Esophagus muscularis mucosa (tissue), 4 donors: ENCODE measurements around the gene QPRT. TPM values are rescaled to one million over a fixed set of nuclear protein-coding genes. Genes with fewer than 3 reads are reported as not detected.
"Not testable (repeated sequence)": the region's sequence is repeated elsewhere in the genome, so short reads cannot be mapped to it uniquely, and the experiment has no call there.

Experiments used
- DNase-seq: peaks from one replicate; pipeline ENCODE4 v3.0.0-alpha.2; 2017; ENCODE audit errors: extremely low spot score
- H3K27ac ChIP-seq, 4 donors: fragments of 200-600 bp; sonication (generic); replicated peaks in 1 of 4; 1 replicate in 3 of 4; 2 replicates in 1 of 4; pipeline ENCODE4 v1.5.1; 2016 to 2019; ENCODE audit warnings: mild to moderate bottlenecking in 1 of 4
- H3K27me3 ChIP-seq, 4 donors: fragments of 200-600 bp; sonication (generic); one replicate each; pipeline versions ENCODE4 v1.5.1 to v1.6.0; 2016 to 2019
- H3K36me3 ChIP-seq, 4 donors: fragments of 200-600 bp; sonication (generic); one replicate each; pipeline ENCODE4 v1.5.1; 2016 to 2019
- H3K4me1 ChIP-seq, 4 donors: fragments of 200-600 bp; sonication (generic); one replicate each; pipeline ENCODE4 v1.5.1; 2016 to 2019
- H3K4me3 ChIP-seq, 4 donors: fragments of 200-600 bp; sonication (generic); 1 replicate in 2 of 4; 2 replicates in 2 of 4; pipeline ENCODE4 v1.5.1; 2016 to 2019; ENCODE audit warnings: mild to moderate bottlenecking in 4 of 4, moderate library complexity in 1 of 4
- H3K9me3 ChIP-seq, 4 donors: fragments of 200-600 bp; sonication (generic); 1 replicate in 3 of 4; 2 replicates in 1 of 4; pipeline ENCODE4 v1.5.1; 2016 to 2019
- CTCF ChIP-seq, 3 experiments: fragments of 200-600 bp in 2 of 3; fragments of 450-650 bp in 1 of 3; sonication (generic) in 2 of 3; IDR thresholded peaks; one replicate each; pipeline ENCODE4 v1.5.1; 2017 to 2019; ENCODE audit warnings: antibody characterized with exemption in 3 of 3, mild to moderate bottlenecking in 2 of 3, moderate library complexity in 1 of 3
- EP300 ChIP-seq: sonication (generic); formaldehyde crosslinking; IDR thresholded peaks from one replicate; pipeline ENCODE4 v1.6.1; 2017; ENCODE audit warnings: antibody characterized with exemption
- POLR2A ChIP-seq: fragments of 450-650 bp; IDR thresholded peaks from one replicate; pipeline ENCODE4 v1.6.1; 2017; ENCODE audit warnings: antibody characterized with exemption, moderate library complexity, mild to moderate bottlenecking, low read depth
- POLR2AphosphoS5 ChIP-seq, 2 donors: sonication (generic); formaldehyde crosslinking; IDR thresholded peaks; one replicate each; pipeline ENCODE4 v1.6.1; 2017; ENCODE audit warnings: antibody characterized with exemption in 2 of 2
- WGBS: methylation state at CpG from one replicate; pipeline ENCODE4 v1.1.5; 2018; 5-methylcytosine and 5-hydroxymethylcytosine counted together
- intact Hi-C: fragments of 100-400 bp; cut with DNase I; formaldehyde crosslinking; loops from one replicate; pipeline ENCODE4 v1.15.1; 2023
- total RNA-seq, 4 donors: library from RNA; depleted of rRNA; stranded (reverse); fragments of >200 nt; gene quantifications; one replicate each; pipeline versions ENCODE4 v1.1.0 to v1.2.1, GENCODE V29; 2016

QPRT gene
- total RNA-seq, 4 donors from 2014 or later: 1.7 to 5.1 (median 2.7) TPM

- 77% methylated on average over 13 of the region's 13 CpGs for WGBS
- TF ChIP-seq CTCF (IDR thresholded peaks at IDR 0.05): no peak
- no peak for TF ChIP-seq POLR2A
- no peak for TF ChIP-seq EP300
- TF ChIP-seq POLR2AphosphoS5 (IDR thresholded peaks at IDR 0.05): no peak
- intact Hi-C loops: loop anchor here (2.0 to 10.0 kb wide), 2 partner anchors 21 to 83 kb away; no protein-coding TSS in a partner anchor
- no peak for DNase-seq
- Histone ChIP-seq H3K36me3 (no peaks in the 10 kb centered on the region), H3K4me1 (peaks cover 0 to 5% (median 4%) of the 10 kb centered on the region in 4 donors), H3K9me3 (no peaks in the 10 kb centered on the region), H3K4me3 (no peak overlapping the region), H3K27ac (no peak overlapping the region), H3K27me3 (no peaks in the 10 kb centered on the region)
These were observed 23.3 kb downstream of the QPRT start for GRCh38 chr16:29702269-29702668.

GRCh38 chr16:29705030-29705429, 26.1 kb downstream of the QPRT start:
- no peaks in the 10 kb centered on the region for H3K36me3 ChIP-seq
- no peak for TF ChIP-seq EP300
- TF ChIP-seq POLR2A: no peak
- TF ChIP-seq POLR2AphosphoS5 (IDR thresholded peaks at IDR 0.05): no peak
- TF ChIP-seq CTCF (IDR thresholded peaks at IDR 0.05): no peak

GRCh38 chr16:29707160-29707559, 28.2 kb downstream of the QPRT start:
- not testable (repeated sequence) for H3K4me3 ChIP-seq, H3K4me1 ChIP-seq, H3K27me3 ChIP-seq, H3K9me3 ChIP-seq, DNase-seq, H3K27ac ChIP-seq, H3K36me3 ChIP-seq
- intact Hi-C loops: loop anchor here (10.0 kb wide), 1 partner anchor 78 kb away; no protein-coding TSS in a partner anchor
- 100% methylated on average over 1 of the region's 1 CpG for WGBS

More at GRCh38 chr16:29705030-29705429, 26.1 kb downstream of the QPRT start:
- Histone ChIP-seq H3K9me3 (no peaks in the 10 kb centered on the region), H3K27ac (no peak overlapping the region), H3K4me3 (no peak overlapping the region), H3K4me1 (peaks cover 0 to 6% (median 5%) of the 10 kb centered on the region in 4 donors), H3K27me3 (no peaks in the 10 kb centered on the region)
- no peak for DNase-seq
- intact Hi-C loops: loop anchor here (10.0 kb wide), 1 partner anchor 80 kb away; no protein-coding TSS in a partner anchor
- WGBS: 69% methylated on average over 2 of the region's 2 CpGs

GRCh38 chr16:29708917-29709600, 30.1 kb downstream of the QPRT start:
- 56% methylated on average over 16 of the region's 16 CpGs for WGBS
- no peak for DNase-seq
- Histone ChIP-seq H3K36me3 (no peaks in the 10 kb centered on the region), H3K27ac (no peak overlapping the region), H3K4me3 (no peak overlapping the region), H3K4me1 (peaks cover 0 to 4% (median 2%) of the 10 kb centered on the region in 4 donors), H3K9me3 (no peaks in the 10 kb centered on the region), H3K27me3 (no peaks in the 10 kb centered on the region)
- intact Hi-C loops: loop anchor here (10.0 kb wide), 1 partner anchor 76 kb away; no protein-coding TSS in a partner anchor
- TF ChIP-seq POLR2A (no peak), POLR2AphosphoS5 (IDR thresholded peaks at IDR 0.05) (no peak), EP300 (no peak), CTCF (IDR thresholded peaks at IDR 0.05) (no peak)

- intact Hi-C loops: loop anchor here (10.0 kb wide), 1 partner anchor 75 kb away; no protein-coding TSS in a partner anchor
- H3K9me3 ChIP-seq, H3K27ac ChIP-seq, H3K27me3 ChIP-seq, DNase-seq, H3K36me3 ChIP-seq, H3K4me1 ChIP-seq, H3K4me3 ChIP-seq: not testable (repeated sequence)
- 46% methylated on average over 6 of the region's 6 CpGs for WGBS
These were observed 30.7 kb downstream of the QPRT start for GRCh38 chr16:29709657-29710056.
